ENCODE data around the gene PTPRN2.
"Not testable (repeated sequence)": the region's sequence is repeated elsewhere in the genome, so short reads cannot be mapped to it uniquely, and the experiment has no call there.

PTPRN2 gene

GRCh38 chr7:157853076-157853788 is 734.4 kb downstream of the PTPRN2 start:
- no peaks in the 10 kb centered on the region for H3K4me1 ChIP-seq (ENCODE audit: insufficient read depth, low read length)
- H3K9me3 ChIP-seq (ENCODE audit: control insufficient read depth, insufficient read depth, low read length): no peaks in the 10 kb centered on the region
- H3K36me3 ChIP-seq (ENCODE audit: insufficient read depth, low read length): no peaks in the 10 kb centered on the region
- no peak overlapping the region for H3K9ac ChIP-seq (ENCODE audit: low read depth, low read length)

- Histone ChIP-seq H3K9ac (ENCODE audit: low read depth, low read length) (no peak overlapping the region), H3K9me3 (ENCODE audit: control insufficient read depth, insufficient read depth, low read length) (no peaks in the 10 kb centered on the region), H3K36me3 (ENCODE audit: insufficient read depth, low read length) (no peaks in the 10 kb centered on the region), H3K4me1 (ENCODE audit: insufficient read depth, low read length) (no peaks in the 10 kb centered on the region)
Observed at GRCh38 chr7:157851501-157852067, 736.0 kb downstream of the PTPRN2 start.

GRCh38 chr7:157850481-157851444 is 736.9 kb downstream of the PTPRN2 start:
- no peaks in the 10 kb centered on the region for H3K9me3 ChIP-seq (ENCODE audit: control insufficient read depth, insufficient read depth, low read length)
- no peak overlapping the region for H3K9ac ChIP-seq (ENCODE audit: low read depth, low read length)
- H3K4me1 ChIP-seq (ENCODE audit: insufficient read depth, low read length): no peaks in the 10 kb centered on the region
- H3K36me3 ChIP-seq (ENCODE audit: insufficient read depth, low read length): no peaks in the 10 kb centered on the region

- Histone ChIP-seq H3K36me3 (ENCODE audit: insufficient read depth, low read length) (no peaks in the 10 kb centered on the region), H3K4me1 (ENCODE audit: insufficient read depth, low read length) (no peaks in the 10 kb centered on the region), H3K9ac (ENCODE audit: low read depth, low read length) (no peak overlapping the region), H3K9me3 (ENCODE audit: control insufficient read depth, insufficient read depth, low read length) (no peaks in the 10 kb centered on the region; the same call in 1 of the 2 replicates)
Observed at GRCh38 chr7:157849726-157850125, 737.9 kb downstream of the PTPRN2 start.

DNA sequence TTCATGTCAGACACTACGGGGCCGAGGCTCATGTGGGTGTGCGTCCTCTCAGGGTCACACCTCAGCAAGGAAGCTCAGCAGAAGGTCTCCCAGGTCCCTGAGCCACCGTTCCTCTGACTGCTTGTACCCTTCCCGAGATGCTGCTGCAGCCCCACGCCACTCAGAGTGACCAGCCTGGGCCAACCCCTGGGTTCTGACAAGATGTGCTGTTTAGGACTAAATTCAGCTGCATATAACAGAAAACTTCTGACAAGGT is 738.4 kb downstream of the PTPRN2 start:
- Histone ChIP-seq H3K9me3 (ENCODE audit: control insufficient read depth, insufficient read depth, low read length) (no peaks in the 10 kb centered on the region; the same call in 1 of the 2 replicates), H3K4me1 (ENCODE audit: insufficient read depth, low read length) (no peaks in the 10 kb centered on the region), H3K36me3 (ENCODE audit: insufficient read depth, low read length) (no peaks in the 10 kb centered on the region)

GRCh38 chr7:157848508-157849340 is 738.9 kb downstream of the PTPRN2 start:
- Histone ChIP-seq H3K4me1 (ENCODE audit: insufficient read depth, low read length) (no peaks in the 10 kb centered on the region), H3K9me3 (ENCODE audit: control insufficient read depth, insufficient read depth, low read length) (no peaks in the 10 kb centered on the region; the same call in 1 of the 2 replicates), H3K9ac (ENCODE audit: low read depth, low read length) (no peak overlapping the region), H3K36me3 (ENCODE audit: insufficient read depth, low read length) (no peaks in the 10 kb centered on the region)

More for the DNA sequence above, 738.4 kb downstream of the PTPRN2 start:
- no peak overlapping the region for H3K9ac ChIP-seq (ENCODE audit: low read depth, low read length)

DNA sequence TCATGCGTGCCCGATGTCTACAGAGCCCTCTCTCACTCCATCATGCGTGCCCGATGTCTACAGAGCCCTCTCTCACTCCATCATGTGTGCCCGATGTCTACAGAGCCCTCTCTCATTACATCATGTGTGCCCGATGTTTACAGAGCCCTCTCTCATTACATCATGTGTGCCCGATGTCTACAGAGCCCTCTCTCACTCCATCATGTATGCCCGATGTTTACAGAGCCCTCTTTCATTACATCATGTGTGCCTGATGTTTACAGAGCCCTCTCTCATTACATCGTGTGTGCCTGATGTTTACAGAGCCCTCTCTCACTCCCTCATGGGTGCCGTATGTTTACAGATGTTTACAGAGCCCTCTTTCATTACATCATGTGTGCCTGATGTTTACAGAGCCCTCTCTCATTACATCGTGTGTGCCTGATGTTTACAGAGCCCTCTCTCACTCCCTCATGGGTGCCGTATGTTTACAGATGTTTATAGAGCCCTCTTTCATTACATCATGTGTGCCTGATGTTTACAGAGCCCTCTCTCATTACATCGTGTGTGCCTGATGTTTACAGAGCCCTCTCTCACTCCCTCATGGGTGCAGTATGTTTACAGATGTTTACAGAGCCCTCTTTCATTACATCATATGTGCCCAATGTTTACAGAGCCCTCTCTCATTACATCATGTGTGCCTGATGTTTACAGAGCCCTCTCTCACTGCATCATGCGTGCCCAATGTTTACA is 739.7 kb downstream of the PTPRN2 start:
- not testable (repeated sequence) for H3K36me3 ChIP-seq (ENCODE audit: insufficient read depth, low read length); H3K9ac ChIP-seq (ENCODE audit: low read depth, low read length); H3K9me3 ChIP-seq (ENCODE audit: control insufficient read depth, insufficient read depth, low read length); H3K4me1 ChIP-seq (ENCODE audit: insufficient read depth, low read length)

DNA sequence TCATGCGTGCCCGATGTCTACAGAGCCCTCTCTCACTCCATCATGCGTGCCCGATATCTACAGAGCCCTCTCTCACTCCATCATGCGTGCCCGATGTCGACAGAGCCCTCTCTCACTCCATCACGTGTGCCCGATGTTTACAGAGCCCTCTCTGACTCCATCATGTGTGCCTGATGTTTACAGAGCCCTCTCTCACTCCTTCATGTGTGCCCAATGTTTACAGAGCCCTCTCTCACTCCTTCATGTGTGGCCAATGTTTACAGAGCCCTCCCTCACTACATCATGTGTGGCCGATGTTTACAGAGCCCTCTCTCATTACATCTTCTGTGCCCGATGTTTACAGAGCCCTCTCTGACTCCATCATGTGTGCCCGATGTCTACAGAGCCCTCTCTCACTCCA is 740.9 kb downstream of the PTPRN2 start:
- not testable (repeated sequence) for H3K36me3 ChIP-seq (ENCODE audit: insufficient read depth, low read length); H3K9me3 ChIP-seq (ENCODE audit: control insufficient read depth, insufficient read depth, low read length); H3K4me1 ChIP-seq (ENCODE audit: insufficient read depth, low read length); H3K9ac ChIP-seq (ENCODE audit: low read depth, low read length)

GRCh38 chr7:157846271-157846670 is 741.4 kb downstream of the PTPRN2 start:
- Histone ChIP-seq H3K9ac (ENCODE audit: low read depth, low read length) (no peak overlapping the region), H3K4me1 (ENCODE audit: insufficient read depth, low read length) (peaks cover 10% of the 10 kb centered on the region), H3K9me3 (ENCODE audit: control insufficient read depth, insufficient read depth, low read length) (no peaks in the 10 kb centered on the region; the same call in 1 of the 2 replicates), H3K36me3 (ENCODE audit: insufficient read depth, low read length) (no peaks in the 10 kb centered on the region)

DNA sequence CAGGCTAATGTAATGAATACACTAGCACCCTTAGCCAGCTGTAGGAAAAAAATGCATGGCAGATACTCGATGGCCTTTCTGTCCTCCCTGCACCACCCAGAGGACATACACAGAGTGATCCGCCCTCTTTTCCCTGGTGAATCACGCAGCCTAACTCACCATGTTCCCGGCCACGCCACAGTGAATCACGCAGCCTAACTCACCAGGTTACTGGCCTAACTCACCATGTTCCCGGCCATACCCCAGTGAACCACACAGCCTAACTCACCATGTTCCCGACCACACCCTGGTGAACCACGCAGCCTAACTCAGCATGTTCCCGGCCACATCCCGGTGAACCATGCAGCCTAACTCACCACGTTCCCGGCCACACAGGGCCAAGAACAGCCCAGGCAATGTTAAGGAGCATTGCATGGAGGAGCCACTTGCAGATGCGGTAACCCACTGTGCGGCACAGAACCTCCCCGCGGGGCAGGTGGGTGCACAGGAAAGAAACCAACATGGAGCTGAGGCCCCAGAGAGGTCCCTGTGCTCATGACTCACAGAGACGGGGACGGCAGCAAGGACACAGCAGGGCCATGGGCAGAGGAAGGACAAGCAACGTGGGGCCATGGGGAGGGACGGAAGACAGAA is 742.3 kb downstream of the PTPRN2 start:
- H3K4me1 ChIP-seq (ENCODE audit: insufficient read depth, low read length): peaks cover 13% of the 10 kb centered on the region
- no peak overlapping the region for H3K9ac ChIP-seq (ENCODE audit: low read depth, low read length)
- no peaks in the 10 kb centered on the region for H3K36me3 ChIP-seq (ENCODE audit: insufficient read depth, low read length)
- H3K9me3 ChIP-seq (ENCODE audit: control insufficient read depth, insufficient read depth, low read length): no peaks in the 10 kb centered on the region; the same call in 1 of the 2 replicates

GRCh38 chr7:157844611-157845010 is 743.0 kb downstream of the PTPRN2 start:
- peaks cover 13% of the 10 kb centered on the region for H3K4me1 ChIP-seq (ENCODE audit: insufficient read depth, low read length)
- no peaks in the 10 kb centered on the region; the same call in 1 of the 2 replicates for H3K9me3 ChIP-seq (ENCODE audit: control insufficient read depth, insufficient read depth, low read length)
- H3K9ac ChIP-seq (ENCODE audit: low read depth, low read length): no peak overlapping the region
- no peaks in the 10 kb centered on the region for H3K36me3 ChIP-seq (ENCODE audit: insufficient read depth, low read length)

- Histone ChIP-seq H3K9ac (ENCODE audit: low read depth, low read length) (no peak overlapping the region), H3K4me1 (ENCODE audit: insufficient read depth, low read length) (peaks cover 13% of the 10 kb centered on the region), H3K36me3 (ENCODE audit: insufficient read depth, low read length) (no peaks in the 10 kb centered on the region), H3K9me3 (ENCODE audit: control insufficient read depth, insufficient read depth, low read length) (no peaks in the 10 kb centered on the region; the same call in 1 of the 2 replicates)
Observed at GRCh38 chr7:157844141-157844540, 743.5 kb downstream of the PTPRN2 start.

Data from ES-I3 (cell line).